GM21526 (cell line): ENCODE results near the gene NDUFAB1.
"Not testable (repeated sequence)": the region's sequence is repeated elsewhere in the genome, so short reads cannot be mapped to it uniquely, and the experiment has no call there.

Experiments
- ATAC-seq: cut with Tn5 transposase; IDR thresholded peaks from one replicate; pipeline ENCODE4 v1.9.1; 2021; ENCODE audit warnings: moderate library complexity; ENCODE audit not compliant: unreplicated experiment, low FRiP score

NDUFAB1 gene

GRCh38 chr16:23584186-23585076, 11.7 kb downstream of the NDUFAB1 start:
- no peak for ATAC-seq

GRCh38 chr16:23583271-23583670, 12.8 kb downstream of the NDUFAB1 start:
- not testable (repeated sequence) for ATAC-seq

DNA sequence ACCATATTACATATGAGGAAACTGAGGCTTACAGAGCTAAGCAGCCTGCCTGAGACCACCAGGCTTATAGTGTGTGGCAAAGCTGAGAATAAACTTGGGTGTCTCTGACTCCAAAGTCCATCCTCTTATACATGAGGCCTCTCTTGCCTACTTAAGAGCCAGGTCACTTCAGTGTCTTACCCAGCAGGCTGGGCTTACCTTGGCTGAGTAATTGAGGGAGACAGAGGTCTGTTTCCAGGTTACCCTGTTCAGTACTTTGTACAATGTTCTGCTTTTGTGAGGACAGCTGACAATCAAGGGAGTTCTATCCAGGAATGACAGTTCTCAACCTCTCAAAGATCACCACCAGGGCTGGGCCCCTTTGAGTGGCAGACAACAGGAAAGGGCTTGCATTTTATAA, 14.4 kb downstream of the NDUFAB1 start:
- no peak for ATAC-seq

- no peak for ATAC-seq
Observed at GRCh38 chr16:23580391-23580790, 15.7 kb downstream of the NDUFAB1 start.

DNA sequence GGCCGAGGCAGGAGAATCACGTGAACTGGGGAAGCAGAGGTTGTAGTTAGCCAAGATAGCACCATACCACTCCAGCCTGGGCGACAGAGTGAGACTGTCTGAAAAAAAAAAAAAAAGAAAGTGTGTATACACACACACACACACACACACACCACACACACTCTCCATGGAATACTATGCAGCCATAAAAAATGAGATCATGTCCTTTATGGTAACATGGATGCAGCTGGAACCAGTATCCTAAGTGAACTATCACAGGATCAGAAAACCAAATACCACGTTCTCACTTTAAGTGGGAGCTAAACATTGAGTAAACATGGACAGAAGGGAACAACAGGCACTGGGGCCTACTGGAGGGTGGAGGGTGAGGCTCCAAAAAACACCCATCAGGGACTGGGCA, 16.7 kb downstream of the NDUFAB1 start:
- ATAC-seq: no peak

GRCh38 chr16:23578101-23578830, 17.9 kb downstream of the NDUFAB1 start:
- ATAC-seq: no peak

- no peak for ATAC-seq
Observed at GRCh38 chr16:23577493-23577892, 18.6 kb downstream of the NDUFAB1 start.

GRCh38 chr16:23575834-23576233, 20.3 kb downstream of the NDUFAB1 start:
- no peak for ATAC-seq

- no peak for ATAC-seq
Observed at GRCh38 chr16:23573817-23574216, 22.3 kb downstream of the NDUFAB1 start.

- no peak for ATAC-seq
Observed at GRCh38 chr16:23572394-23572793, 23.7 kb downstream of the NDUFAB1 start.

GRCh38 chr16:23571895-23572294, 24.2 kb downstream of the NDUFAB1 start:
- ATAC-seq: no peak

- no peak for ATAC-seq
Observed at GRCh38 chr16:23570992-23571632, 25.0 kb downstream of the NDUFAB1 start.

GRCh38 chr16:23567602-23568001, 28.5 kb downstream of the NDUFAB1 start:
- ATAC-seq: no peak

- ATAC-seq: no peak
Observed at GRCh38 chr16:23566724-23567123, 29.4 kb downstream of the NDUFAB1 start.

- no peak for ATAC-seq
Observed at GRCh38 chr16:23564575-23565363, 31.3 kb downstream of the NDUFAB1 start.

GRCh38 chr16:23563186-23563585, 32.9 kb downstream of the NDUFAB1 start:
- ATAC-seq: no peak

GRCh38 chr16:23562505-23562904, 33.6 kb downstream of the NDUFAB1 start:
- ATAC-seq: no peak

- ATAC-seq: no peak
Observed at GRCh38 chr16:23561586-23561985, 34.5 kb downstream of the NDUFAB1 start.

DNA sequence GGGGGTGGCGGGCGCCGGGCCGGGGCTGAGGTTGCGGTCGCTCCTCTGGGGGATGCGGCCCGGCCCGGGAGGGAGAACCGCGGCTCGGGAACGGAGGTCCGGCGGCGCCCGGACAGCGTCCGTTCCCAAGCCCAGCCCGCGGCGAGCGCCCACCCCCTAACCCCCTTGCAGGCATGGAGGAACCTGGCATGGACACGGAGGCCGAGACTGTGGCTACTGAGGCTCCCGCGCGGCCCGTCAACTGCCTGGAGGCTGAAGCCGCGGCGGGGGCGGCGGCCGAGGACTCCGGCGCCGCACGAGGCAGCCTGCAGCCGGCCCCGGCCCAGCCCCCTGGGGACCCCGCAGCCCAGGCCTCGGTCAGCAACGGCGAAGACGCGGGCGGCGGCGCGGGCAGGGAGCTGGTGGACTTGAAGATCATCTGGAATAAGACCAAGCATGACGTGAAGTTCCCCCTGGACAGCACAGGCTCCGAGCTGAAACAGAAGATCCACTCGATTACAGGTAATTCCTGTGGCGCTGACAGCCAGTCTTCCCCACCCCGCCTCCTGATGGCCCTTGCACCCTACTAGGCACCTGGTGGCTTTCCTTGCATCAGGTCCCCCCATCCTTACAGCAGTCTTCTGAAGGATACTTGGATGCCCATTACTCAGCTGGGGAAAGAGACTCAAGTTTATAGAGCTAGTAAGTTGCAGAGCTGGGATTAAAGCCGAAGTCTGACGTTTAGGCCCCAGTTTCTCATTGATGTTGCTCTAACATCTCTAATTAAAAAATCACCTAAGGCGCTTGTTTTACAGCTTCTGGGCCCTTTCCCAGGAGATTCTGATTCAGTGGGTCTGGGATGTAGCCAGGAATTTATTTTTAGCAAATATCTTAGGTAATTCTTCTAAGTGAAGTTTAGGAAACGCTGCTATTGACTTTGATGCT, 38.1 kb downstream of the NDUFAB1 start:
- no peak for ATAC-seq
